A549 treated with CpdA at 1 μM for 4 hours (cell line): Measurements from ENCODE around the gene DEFB112. TPM values are rescaled to one million over a fixed set of nuclear protein-coding genes. Genes with fewer than 3 reads are reported as not detected.

Experiments
- total RNA-seq: library from RNA; stranded (reverse); fragments of 200-300 nt; extraction: Qiagen RNA extraction; gene quantifications from 5 replicates; pipeline ENCODE4 v1.2.3, GENCODE V29; 2022; ENCODE audit warnings: low read depth

Gene DEFB112, protein sequence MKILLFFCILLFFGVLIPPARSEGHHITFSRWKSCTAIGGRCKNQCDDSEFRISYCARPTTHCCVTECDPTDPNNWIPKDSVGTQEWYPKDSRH
- not detected in 5 replicates for total RNA-seq

DNA sequence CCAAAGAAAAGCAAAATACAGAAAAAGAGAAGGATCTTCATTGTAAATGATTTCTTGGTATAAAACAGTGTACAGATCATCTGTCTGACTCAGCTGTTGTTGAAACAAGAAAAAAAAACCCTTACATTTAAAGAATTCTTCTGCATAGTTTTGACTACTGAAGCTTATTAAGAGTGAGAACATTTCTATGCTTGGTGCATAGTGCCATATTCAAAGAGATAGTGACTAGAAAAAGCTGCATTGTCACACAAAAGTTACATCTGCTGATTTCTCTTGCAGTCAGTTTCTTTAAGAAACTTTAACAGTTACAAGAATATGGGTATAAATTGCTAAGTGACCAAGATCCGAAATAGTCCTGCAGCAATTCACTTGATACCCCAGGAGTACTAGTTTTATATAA, at the start of gene DEFB112:
Gene DEFB112, minus strand, starts transcription at position 101 of the 400 bp plus-strand sequence. Its CDS starts 60 bp downstream, at position 41.

DNA sequence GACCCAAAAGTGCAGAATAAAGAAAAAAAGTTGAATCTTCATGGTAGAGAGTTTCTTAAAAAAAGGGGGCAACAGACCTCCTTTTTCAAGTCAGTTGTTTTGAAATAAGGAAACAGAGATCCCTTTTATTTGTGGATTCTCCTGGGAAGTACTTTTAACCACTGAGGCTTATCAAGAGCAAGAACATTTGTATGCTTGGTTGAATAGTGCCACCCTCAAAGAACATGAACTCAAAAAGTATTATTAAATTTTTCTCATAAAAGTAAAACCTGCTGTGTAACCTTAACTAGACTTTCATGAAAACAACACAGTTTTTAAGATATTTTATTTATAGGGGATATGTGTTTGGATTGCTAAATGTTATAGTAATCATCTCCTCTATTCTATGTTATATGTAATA, 27.8 kb downstream of the DEFB112 start, which contains the start of gene DEFB110:
Gene DEFB110, minus strand, starts transcription at position 101 of the 400 bp plus-strand sequence. Its CDS starts 59 bp downstream, at position 42.

Other genes with a start within 250 kb of the DEFB112 start
- gene CRISP1, start 183.4 kb downstream of the DEFB112 start, total RNA-seq = not detected in 5 replicates
- gene DEFB114, start 85.8 kb downstream of the DEFB112 start, total RNA-seq = not detected in 5 replicates
- not detected in 5 replicates for gene DEFB113, start 80.3 kb downstream of the DEFB112 start, total RNA-seq
- gene DEFB110, start 27.9 kb downstream of the DEFB112 start, total RNA-seq = not detected in 5 replicates